GM21390 (cell line): ENCODE results near the gene PPOX.

Experiments used
- ATAC-seq: cut with Tn5 transposase; IDR thresholded peaks from one replicate; pipeline ENCODE4 v1.9.1; 2021; ENCODE audit not compliant: unreplicated experiment

Gene PPOX

GRCh38 chr1:161196521-161197451, 30.6 kb downstream of the PPOX start:
- ATAC-seq: no peak

DNA sequence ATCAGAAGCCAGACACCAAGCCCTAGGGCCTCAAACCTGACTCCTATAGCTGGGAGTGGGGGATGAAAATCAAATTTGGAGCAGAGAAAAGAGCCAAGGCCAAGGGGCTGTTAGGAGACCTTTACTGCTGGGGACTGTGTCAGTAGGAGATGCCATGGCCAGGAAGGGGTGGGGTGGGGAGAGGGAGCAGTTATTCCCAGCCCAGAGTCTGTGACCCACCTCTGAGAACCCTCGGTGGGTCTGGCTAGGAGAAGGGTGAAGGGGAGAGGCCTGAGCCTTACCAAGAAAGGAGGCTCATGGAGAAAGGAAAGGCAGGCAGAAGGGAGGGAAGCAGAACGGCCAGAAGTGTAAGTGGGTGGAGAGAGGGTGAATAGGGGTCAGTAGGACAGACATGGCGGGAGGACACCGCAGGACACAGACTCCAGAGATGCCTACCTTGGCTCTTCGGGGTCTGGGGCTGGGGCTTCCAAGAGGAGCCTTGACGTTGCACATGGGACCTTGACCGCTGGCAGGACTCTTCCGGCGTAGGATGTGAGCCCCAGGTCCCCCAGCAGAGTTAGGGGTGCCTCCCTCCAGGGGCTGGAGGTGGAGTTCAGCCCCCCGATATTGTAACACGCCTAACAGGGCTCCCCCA, 31.5 kb downstream of the PPOX start:
- no peak for ATAC-seq

DNA sequence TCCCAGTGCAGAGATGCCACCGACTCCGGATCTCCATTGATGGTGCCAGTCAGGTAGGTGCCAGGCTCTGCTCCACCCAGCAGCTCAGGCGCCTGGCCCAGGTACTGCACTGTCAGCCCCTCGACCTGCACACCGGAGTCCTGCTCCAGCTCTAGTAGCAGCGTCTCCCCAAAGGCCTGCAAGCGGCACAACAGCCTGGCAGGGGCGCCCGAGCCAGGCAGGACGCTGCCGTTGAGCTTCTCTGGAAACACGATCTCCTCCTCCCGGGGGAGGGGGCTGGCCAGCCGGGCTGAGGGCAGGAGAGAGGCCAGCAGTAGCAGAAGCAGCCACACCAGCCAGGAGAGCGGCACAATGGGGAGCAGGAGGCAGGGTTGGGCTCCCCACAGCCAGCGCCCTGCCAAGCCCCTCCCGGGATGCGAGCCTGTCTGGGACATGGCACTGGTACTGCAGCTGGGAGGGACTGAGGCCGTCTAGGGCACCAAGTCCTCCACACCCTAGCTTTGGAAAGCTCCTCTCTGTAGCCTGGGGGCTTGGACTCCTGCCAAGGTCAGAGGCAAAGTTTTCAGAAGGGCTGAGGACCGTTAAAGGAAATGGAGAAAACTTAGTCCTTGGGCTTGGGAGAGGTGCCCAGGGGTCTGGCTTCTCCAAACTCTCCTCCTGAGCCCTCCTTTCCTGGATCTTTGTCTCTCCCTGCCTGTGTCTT, 32.1 kb downstream of the PPOX start:
- no peak for ATAC-seq

GRCh38 chr1:161198897-161199431, 32.7 kb downstream of the PPOX start, which contains the start of gene ADAMTS4:
Gene ADAMTS4 (minus strand): TSS chr1:161199054. CDS start chr1:161198627, 427 bp downstream.
- ATAC-seq: no peak

GRCh38 chr1:161199506-161200139, 33.4 kb downstream of the PPOX start:
- no peak for ATAC-seq

- ATAC-seq: no peak
Observed at GRCh38 chr1:161200421-161200991, 34.3 kb downstream of the PPOX start.

DNA sequence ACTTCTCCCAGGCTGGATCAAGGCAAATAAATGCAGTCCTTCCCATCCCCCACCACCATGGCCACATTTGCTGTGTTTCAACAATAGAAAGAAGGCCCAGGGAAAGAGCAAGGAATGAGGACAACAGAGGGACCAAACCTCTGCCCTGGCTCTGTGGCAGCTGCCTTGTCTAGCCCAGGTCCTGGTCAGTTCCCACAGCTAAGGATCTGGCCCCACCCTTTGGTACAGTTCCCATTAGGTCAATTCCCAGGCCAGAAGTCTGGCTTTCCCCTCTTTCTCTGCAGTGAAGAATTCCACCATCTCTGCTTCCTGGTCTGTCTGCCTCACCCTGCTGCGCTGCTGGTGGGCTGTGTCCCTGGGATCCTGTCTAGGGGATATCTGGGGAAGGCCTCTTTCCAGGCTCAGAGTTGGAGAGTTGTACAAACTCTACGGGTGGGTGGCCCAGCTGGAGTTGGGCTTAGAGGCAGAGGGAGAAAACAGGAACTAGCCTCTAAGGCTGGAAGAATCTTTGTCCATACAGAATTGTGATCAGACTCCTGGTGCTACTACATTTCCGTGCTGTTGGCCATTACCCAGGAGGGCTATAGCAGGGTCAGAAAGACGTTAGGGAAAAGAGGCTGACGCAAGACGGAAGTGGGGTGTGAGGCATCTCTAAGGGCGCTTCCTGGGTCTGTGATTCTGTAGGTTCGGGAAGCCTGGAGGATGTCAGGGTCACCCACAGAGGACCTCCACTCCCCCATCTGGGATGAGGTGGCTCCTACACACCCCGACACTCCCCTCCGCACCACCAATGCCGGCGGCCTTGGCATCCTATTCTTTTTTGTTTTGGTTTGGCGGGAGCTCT, 35.0 kb downstream of the PPOX start:
- ATAC-seq: no peak

- peak; percentile 98 for ATAC-seq
Observed at GRCh38 chr1:161201836-161202712, 35.8 kb downstream of the PPOX start, which contains the start of gene NDUFS2. Gene NDUFS2 (plus strand): TSS chr1:161202367. CDS start chr1:161202386, 19 bp downstream.

DNA sequence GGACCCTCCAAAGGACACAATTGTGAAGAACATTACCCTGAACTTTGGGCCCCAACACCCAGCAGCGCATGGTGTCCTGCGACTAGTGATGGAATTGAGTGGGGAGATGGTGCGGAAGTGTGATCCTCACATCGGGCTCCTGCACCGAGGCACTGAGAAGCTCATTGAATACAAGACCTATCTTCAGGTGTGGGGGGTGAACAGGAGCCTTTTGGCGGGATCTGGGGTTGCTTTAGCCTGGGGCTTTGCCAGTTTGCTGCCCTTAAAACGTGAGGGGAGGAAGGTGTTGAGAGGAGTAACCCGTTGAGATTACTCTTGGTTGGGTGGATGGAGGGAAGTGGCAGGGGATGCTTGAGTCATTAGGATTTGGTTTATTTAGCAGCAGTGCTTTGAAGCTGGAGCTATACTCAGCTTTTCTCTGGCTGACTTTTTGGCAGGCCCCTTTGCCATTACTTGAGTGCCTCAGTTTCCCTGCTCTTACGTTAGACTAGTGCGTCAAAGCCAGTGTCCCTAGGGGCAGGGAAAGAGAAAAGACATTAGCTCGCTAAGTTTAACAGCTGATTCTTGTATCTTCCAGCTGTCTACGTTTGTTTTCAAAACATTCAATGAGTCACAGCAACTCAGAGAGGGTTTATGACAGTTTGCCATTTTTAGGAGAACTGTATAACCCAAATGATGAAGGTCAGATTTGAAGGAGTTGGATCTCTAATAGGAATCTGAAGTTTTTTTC, 40.4 kb downstream of the PPOX start:
- no peak for ATAC-seq

GRCh38 chr1:161207173-161207572, 40.9 kb downstream of the PPOX start:
- ATAC-seq: no peak

GRCh38 chr1:161209790-161210409, 43.7 kb downstream of the PPOX start:
- no peak for ATAC-seq

DNA sequence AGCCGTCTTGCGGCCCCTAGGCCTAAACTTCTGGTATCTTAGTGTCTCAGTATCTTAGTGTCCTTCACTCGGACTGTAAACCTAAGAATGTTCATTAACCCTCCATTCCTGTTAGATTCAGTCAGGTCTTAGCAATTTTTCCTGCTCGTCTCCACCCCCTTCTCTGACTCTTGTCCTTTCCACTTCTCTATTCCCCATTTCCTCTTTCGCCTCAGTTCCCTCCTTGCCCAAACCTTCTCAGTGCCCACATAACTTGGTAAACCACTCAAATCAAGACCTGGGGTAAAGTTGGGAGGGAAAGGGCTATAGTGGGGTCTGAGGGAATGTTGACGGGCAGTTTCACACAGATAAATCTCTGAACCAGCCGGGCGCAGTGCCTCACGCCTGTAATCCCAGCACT, 48.1 kb downstream of the PPOX start:
- ATAC-seq: no peak

DNA sequence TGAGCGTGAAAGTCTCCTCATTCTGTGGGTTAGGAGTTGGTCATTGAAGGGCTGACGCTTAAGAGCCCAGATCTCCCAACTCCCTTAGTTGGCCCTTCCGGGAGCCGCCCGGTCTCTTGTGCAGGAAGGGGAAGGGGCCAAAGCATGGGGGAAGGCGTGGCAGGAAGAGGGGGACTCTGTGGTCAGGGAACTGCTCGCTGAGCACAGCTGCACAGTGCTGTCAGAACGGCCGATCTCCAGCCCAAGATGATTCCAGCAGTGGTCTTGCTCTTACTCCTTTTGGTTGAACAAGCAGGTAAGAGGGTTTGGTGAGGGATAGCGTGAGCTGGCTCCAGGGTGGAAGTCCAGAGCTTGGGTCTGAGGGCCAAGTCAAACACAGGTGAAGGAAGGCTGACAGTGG, 48.9 kb downstream of the PPOX start, which contains the start of gene FCER1G:
FCER1G (plus strand) TSS at position 220 of the 400 bp plus-strand sequence; CDS start at position 247, 27 bp downstream.
- no peak for ATAC-seq

DNA sequence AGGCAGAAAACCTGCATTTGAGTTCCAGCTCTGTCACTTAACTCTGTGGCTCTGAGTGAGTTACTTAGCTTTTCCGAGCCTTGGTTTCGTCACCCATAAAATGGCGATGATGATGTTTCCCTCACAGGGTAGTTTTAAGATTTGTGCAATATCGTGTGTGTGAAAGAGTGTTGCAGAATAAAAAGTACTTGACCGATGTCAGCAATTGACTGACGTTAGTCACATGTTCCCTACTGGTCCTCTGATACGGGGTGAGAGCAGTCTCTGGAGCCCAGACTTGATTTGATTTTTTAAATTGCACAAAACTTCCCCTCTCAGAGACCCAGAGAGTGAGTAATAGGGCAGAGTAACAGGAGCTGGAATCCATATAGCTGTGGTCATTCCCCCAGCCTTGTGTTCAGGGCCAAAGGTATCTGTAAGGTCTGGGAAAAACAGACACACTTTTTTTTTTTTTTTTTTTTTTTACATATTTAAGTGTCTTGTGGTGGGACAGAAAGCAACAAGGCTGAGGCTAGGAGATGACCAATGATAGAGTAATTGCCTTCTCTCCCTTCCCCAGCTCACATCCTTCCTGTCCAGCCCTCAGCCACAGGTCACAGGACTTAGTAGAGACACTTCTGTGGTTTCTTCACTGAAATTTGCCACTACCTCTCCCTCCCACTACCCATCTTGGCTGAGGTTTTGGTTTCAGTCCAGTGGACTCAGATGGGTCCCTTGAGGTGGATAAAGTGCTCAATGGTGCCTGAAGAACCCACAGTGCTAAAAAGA, 50.9 kb downstream of the PPOX start:
- ATAC-seq: peak; percentile 81

GRCh38 chr1:161217831-161218230, 51.6 kb downstream of the PPOX start:
- no peak for ATAC-seq

- ATAC-seq: no peak
Observed at GRCh38 chr1:161218301-161219077, 52.3 kb downstream of the PPOX start.
